DOHH2 (cell line): Measurements from ENCODE around the gene DNAH3.

Experiments
- H3F3A ChIP-seq: fragments of 200-600 bp; sonication (generic), shearing (Covaris generic); 2 replicates; pipeline ENCODE4 v1.6.0; 2016; ENCODE audit warnings: antibody characterized with exemption, mild to moderate bottlenecking; ENCODE audit not compliant: control insufficient read depth, insufficient read depth
- H3K27ac ChIP-seq: fragments of 200-600 bp; sonication (generic); 2 replicates; pipeline ENCODE4 v1.5.1; 2014; ENCODE audit warnings: low read depth, mild to moderate bottlenecking, low read length, moderate library complexity
- H3K27me3 ChIP-seq: fragments of 200-600 bp; sonication (generic); 2 replicates; pipeline ENCODE4 v1.6.1; 2014; ENCODE audit warnings: mild to moderate bottlenecking, low read length, mixed read lengths; ENCODE audit not compliant: control insufficient read depth
- H3K36me3 ChIP-seq: fragments of 200-600 bp; sonication (generic); 2 replicates; pipeline ENCODE4 v1.6.1; 2014; ENCODE audit warnings: mild to moderate bottlenecking, low read length, moderate library complexity, mixed read lengths; ENCODE audit not compliant: control insufficient read depth
- H3K4me1 ChIP-seq: fragments of 200-600 bp; sonication (generic); 2 replicates; pipeline ENCODE4 v1.6.1; 2014; ENCODE audit warnings: mild to moderate bottlenecking, low read length, mixed read lengths; ENCODE audit not compliant: control insufficient read depth
- H3K4me2 ChIP-seq: fragments of 200-600 bp; sonication (generic); 2 replicates; pipeline ENCODE4 v1.6.0; 2014; ENCODE audit warnings: mild to moderate bottlenecking, low read length, moderate library complexity
- H3K4me3 ChIP-seq: fragments of 200-600 bp; sonication (generic); 2 replicates; pipeline ENCODE4 v1.5.1; 2014; ENCODE audit warnings: mild to moderate bottlenecking, low read length, mixed read lengths
- H3K79me2 ChIP-seq: fragments of 200-600 bp; sonication (generic); 2 replicates; pipeline ENCODE4 v1.6.1; 2014; ENCODE audit warnings: mild to moderate bottlenecking, low read length, mixed read lengths; ENCODE audit not compliant: control insufficient read depth
- H3K9me2 ChIP-seq: fragments of 200-600 bp; sonication (generic); replicated peaks from 2 replicates; pipeline ENCODE4 v1.6.1; 2014; ENCODE audit warnings: mild to moderate bottlenecking, low read length, mixed read lengths; ENCODE audit not compliant: control insufficient read depth
- H3K9me3 ChIP-seq: fragments of 200-600 bp; sonication (generic); 2 replicates; pipeline ENCODE4 v1.6.1; 2014; ENCODE audit warnings: antibody characterized with exemption, low read length, mixed read lengths; ENCODE audit not compliant: control insufficient read depth, insufficient read depth
- H4K20me1 ChIP-seq: fragments of 200-600 bp; sonication (generic); 2 replicates; pipeline ENCODE4 v1.6.0; 2014; ENCODE audit warnings: low read depth, mild to moderate bottlenecking, antibody characterized with exemption, low read length, moderate library complexity; ENCODE audit not compliant: control insufficient read depth, insufficient read depth
- CTCF ChIP-seq: fragments of 200-600 bp; sonication (generic); IDR thresholded peaks from one replicate; pipeline ENCODE4 v1.5.1; 2014; ENCODE audit warnings: antibody characterized with exemption, mild to moderate bottlenecking, low read depth, low read length; ENCODE audit not compliant: poor library complexity, severe bottlenecking
- EZH2phosphoT487 ChIP-seq: fragments of 200-600 bp; sonication (generic); IDR thresholded peaks from 2 replicates; pipeline ENCODE4 v1.6.1; 2017; ENCODE audit warnings: borderline replicate concordance, mild to moderate bottlenecking, antibody characterized with exemption, low read length, moderate library complexity, mixed read lengths

DNAH3 gene

GRCh38 chr16:21037168-21037567 lies 113.5 kb downstream of the DNAH3 start:
- no peaks in the 10 kb centered on the region for H3K27me3 ChIP-seq
- no peaks in the 10 kb centered on the region for H3K79me2 ChIP-seq
- H3K36me3 ChIP-seq: no peaks in the 10 kb centered on the region
- no peak overlapping the region for H3K4me2 ChIP-seq
- no peaks in the 10 kb centered on the region for H3F3A ChIP-seq
- H3K9me2 ChIP-seq: no peaks in the 10 kb centered on the region
- no peak overlapping the region for H3K4me3 ChIP-seq
- TF ChIP-seq EZH2phosphoT487 (no peak), CTCF (no peak)
- no peaks in the 10 kb centered on the region for H3K9me3 ChIP-seq
- H3K27ac ChIP-seq: no peak overlapping the region
- no peaks in the 10 kb centered on the region for H3K4me1 ChIP-seq
- no peaks in the 10 kb centered on the region for H4K20me1 ChIP-seq

GRCh38 chr16:21036471-21036870 lies 114.2 kb downstream of the DNAH3 start:
- Histone ChIP-seq H3K27me3 (no peaks in the 10 kb centered on the region), H3K36me3 (no peaks in the 10 kb centered on the region), H3K4me1 (no peaks in the 10 kb centered on the region), H3K4me3 (no peak overlapping the region), H3K9me2 (no peaks in the 10 kb centered on the region), H3K27ac (no peak overlapping the region), H3K4me2 (no peak overlapping the region), H4K20me1 (no peaks in the 10 kb centered on the region), H3K79me2 (no peaks in the 10 kb centered on the region), H3K9me3 (no peaks in the 10 kb centered on the region), H3F3A (no peaks in the 10 kb centered on the region)
- TF ChIP-seq EZH2phosphoT487: no peak
- no peak for TF ChIP-seq CTCF

- no peaks in the 10 kb centered on the region for H3K9me2 ChIP-seq
Measured at GRCh38 chr16:21033704-21034103, 116.9 kb downstream of the DNAH3 start.

More at GRCh38 chr16:21033704-21034103, 116.9 kb downstream of the DNAH3 start:
- H3K27ac ChIP-seq: no peak overlapping the region
- H3K27me3 ChIP-seq: no peaks in the 10 kb centered on the region
- no peaks in the 10 kb centered on the region for H3K4me1 ChIP-seq
- H3K36me3 ChIP-seq: no peaks in the 10 kb centered on the region
- H4K20me1 ChIP-seq: no peaks in the 10 kb centered on the region
- no peaks in the 10 kb centered on the region for H3F3A ChIP-seq
- H3K4me2 ChIP-seq: no peak overlapping the region
- no peak overlapping the region for H3K4me3 ChIP-seq
- H3K79me2 ChIP-seq: no peaks in the 10 kb centered on the region
- no peak for TF ChIP-seq EZH2phosphoT487
- TF ChIP-seq CTCF: no peak
- H3K9me3 ChIP-seq: no peaks in the 10 kb centered on the region
